Activated CD8-positive, alpha-beta memory T cell treated with anti-CD3 and anti-CD28 coated beads, Interleukin-2, amount 50 U/mL, for 24 hours (primary cell): ENCODE results near the gene GTF2H2.
"Not testable (repeated sequence)": the region's sequence is repeated elsewhere in the genome, so short reads cannot be mapped to it uniquely, and the experiment has no call there.

Experiments
- DNase-seq: peaks from one replicate; pipeline ENCODE4 v3.0.0-alpha.2; 2020; ENCODE audit errors: extremely low read depth

The GTF2H2 gene

DNA sequence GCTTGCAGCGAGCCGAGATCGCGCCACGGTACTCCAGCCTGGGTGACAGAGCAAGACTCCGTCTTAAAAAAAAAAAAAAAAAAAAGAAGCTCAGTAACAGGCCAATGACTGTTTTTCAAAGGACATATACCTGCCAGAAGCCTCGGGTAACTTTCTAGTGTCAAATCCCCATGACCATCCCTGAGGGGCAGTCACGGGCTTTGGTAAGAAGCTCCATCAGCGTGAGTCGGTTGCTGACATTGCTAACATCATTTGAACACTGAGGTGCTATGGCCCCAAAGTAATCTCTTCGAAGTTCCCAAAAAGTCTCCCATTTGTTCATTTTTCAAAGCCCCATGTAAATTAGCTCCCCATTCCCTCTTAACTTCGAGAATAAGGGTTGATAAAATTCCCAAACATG is 53.9 kb downstream of the GTF2H2 start:
- no peak for DNase-seq

DNA sequence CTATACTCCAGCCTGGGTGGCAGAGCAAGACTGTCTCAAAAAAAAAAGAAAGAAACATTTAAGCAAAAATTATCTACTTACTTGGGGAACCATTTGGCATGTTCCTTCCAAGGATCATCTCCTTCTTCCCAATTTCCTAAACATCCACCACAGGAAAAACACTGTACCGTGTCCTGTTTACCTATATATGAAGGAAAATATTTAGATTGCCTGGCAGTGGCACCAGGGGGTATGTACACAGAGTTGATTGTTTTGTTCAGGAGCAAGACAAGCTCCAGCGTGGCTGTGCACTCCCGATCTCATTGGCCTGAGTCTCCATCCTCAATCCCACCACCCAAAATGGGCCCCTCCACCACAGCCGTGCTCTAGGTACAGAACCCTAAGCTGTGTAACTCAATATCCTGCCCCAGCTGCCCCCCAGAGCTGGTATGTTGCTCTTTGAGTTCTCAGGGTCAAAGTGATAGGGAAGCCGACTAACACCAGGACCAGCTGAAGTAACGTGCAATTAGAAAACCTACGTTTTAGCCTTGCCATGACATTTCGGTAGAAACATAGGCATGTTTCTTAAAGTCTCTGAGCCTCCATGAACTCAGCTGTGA is 56.2 kb downstream of the GTF2H2 start:
- DNase-seq: no peak

DNA sequence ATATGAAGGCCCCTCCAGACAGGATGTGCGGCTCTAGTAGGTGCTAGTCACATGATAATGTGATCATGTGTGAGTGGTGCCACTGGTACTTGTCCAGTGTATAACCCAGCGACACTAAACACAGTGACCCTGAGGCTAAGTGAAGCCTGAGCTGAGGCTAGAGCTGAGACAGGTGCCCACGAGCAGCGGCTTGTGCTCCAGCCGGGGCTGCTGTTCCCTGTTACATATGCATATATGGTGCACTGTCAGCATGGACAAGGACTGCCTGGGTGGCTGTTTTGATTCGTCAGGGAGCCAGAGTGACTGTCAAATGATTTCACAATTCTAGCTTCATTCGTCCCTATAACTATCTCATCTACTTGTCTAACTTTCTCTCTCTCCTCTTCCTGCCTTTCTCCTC is 60.5 kb downstream of the GTF2H2 start:
- DNase-seq: not testable (repeated sequence)
